NCI-H526 (cell line): ENCODE data around the gene CFD.
A peak's percentile ranks its signal among the peaks of the same experiment; 100 is the strongest.

Experiments
- DNase-seq, 2 experiments: peaks; one replicate each; lab custom pipeline; 2025; lab: John Stamatoyannopoulos, UW

Gene CFD

DNA sequence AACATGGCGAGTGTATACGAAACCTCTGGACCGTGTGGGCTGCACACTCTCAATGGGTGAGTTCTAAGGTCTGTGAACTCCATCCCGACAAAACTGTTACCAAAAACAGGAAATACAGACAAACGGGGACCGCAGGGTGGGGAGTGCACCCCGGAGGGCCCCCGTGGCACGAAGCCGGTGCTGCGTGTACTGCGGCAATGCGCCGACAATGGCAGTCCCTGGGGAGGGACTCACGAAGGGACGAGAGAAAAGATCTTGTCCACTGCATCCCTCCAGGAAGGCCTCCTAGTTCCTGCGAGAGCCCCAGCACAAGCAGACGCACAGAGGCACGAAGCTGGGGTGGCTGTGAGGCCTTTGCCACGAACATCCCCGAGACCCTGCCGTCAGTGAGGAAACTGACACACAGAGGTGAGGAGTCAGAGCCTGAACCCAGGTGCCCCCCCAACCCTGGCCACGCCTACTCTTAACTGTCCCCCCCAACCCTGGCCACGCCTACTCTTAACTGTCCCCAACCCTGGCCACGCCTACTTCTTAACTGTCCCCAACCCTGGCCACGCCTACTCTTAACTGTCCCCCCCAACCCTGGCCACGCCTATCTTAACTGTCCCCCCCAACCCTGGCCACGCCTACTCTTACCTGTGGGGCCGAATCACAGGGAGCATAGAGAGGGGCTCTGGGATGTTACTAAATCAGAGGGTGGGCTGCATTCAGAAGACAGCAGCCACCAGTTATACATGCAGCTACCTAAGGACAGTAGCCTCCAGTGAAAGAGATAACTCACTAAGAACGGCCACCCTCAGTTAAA lies 29.3 kb downstream of the CFD start:
- DNase-seq, result no peak

- DNase-seq, result no peak
Observed at GRCh38 chr19:889662-890295, 30.3 kb downstream of the CFD start.

GRCh38 chr19:890831-891230 lies 31.4 kb downstream of the CFD start:
- no peak for DNase-seq

DNA sequence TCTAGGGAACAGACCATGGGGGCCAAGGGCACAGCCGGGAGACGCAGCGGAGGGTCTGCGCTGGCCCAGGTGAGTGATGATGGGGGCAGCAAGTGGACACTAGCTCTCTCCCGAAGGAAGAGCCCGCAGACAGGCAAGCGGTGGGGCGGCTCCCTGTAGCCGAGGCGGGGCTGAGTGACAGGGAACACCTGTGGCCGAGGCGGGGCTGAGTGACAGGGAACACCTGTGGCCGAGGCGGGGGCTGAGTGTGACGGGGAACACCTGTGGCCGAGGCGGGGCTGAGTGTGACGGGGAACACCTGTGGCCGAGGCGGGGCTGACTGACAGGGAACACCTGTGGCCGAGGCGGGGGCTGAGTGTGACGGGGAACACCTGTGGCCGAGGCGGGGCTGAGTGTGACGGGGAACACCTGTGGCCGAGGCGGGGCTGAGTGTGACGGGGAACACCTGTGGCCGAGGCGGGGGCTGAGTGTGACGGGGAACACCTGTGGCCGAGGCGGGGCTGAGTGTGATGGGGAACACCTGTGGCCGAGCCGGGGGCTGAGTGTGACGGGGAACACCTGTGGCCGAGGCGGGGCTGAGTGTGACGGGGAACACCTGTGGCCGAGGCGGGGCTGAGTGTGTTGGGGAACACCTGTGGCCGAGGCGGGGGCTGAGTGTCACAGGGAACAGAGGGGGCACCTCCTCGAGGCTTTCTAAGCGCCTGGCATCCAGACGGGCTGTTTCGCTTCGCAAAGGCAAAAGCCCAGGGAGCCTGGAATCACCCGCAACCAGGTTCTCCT lies 32.1 kb downstream of the CFD start:
- DNase-seq, result peak in 1 of 2 experiments; percentile 19

DNA sequence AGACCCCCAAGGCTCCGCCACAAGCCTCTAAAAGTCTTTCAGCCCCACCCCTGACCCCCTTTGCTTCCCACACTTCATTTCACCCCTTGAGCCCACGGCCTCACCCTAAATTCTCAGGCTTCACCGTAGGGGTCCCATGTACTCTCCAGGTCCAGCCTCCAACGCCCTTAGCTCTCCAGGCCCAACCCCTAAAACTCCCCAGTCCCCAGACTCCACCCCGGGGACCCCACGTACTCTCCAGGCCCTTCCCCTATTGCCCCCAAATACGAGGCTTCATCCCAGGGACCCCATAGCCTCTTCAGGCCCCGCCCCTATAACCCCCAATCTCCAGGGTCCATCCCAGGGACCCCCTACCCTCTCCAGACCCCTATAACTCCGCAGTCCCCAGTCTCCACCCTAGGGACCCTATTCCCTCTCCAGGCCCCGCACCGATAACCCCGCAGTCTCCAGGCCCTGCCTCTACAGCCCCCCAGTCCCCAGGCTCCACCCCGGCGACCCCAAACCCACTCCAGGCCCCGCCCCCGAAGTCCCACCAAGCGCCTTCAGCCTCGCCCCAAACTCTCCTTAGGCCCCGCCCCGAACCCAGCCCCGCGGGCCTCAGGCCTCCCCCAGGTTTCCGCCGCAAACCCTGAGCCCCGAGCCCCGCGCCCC lies 32.9 kb downstream of the CFD start:
- no peak for DNase-seq

- peak; percentile 77 to 91 for DNase-seq
Observed at GRCh38 chr19:892894-893689, 33.6 kb downstream of the CFD start, which contains the start of the genes MED16 and RNU6-9. TSS of gene MED16 (minus strand) at chr19:893187. CDS start at chr19:891131, 2,056 bp downstream. TSS of gene RNU6-9 (plus strand) at chr19:893484.

DNA sequence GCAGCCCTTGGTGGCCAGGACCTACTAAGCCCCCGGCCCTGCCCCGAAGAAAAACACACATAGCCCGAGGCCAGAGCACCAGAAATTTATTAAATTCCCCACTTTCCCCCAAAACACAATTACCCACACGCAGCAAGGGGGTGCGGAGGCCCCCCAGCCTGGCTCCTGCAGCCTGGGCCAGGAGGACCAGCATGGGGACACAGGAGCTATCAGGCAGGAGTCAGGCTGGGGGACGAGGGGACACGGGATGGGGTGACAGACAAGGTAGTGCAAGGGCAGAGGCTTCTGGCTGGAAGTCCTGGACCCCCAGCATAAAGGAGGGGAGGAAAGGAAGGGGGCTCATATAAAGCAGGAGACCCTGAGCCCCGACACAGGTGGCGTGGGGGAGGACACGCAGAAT lies 37.0 kb downstream of the CFD start:
- no peak for DNase-seq

- no peak for DNase-seq
Observed at GRCh38 chr19:896999-897398, 37.5 kb downstream of the CFD start.

DNA sequence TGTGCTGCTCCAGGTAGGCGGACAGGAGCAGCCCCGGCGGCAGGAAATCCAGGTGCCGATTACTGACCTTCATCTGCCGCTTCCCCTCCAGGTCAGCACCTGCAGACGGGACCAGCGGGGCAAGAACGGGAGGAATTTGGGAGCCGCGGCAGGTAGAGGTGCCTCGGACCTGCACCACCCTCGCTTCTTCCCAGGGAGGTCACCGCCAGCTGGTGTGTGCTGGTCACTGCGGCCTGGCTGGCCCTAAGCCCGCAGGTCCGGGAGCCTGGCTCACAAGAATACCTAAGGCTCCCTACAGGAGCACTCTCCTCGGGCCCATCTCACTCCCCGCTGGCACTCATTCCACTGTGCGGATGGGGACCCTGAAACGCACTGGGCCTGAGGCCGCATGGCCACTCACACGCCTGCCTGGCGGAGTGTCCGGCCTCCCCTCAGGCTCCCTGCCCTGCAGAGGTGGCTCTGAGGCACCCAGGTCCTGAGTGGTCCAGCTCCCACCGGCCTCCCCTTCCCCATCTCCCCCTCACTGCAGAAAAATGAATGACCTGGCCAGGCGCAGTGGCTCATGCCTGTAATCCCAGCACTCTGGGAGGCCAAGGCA lies 38.1 kb downstream of the CFD start:
- no peak for DNase-seq

DNA sequence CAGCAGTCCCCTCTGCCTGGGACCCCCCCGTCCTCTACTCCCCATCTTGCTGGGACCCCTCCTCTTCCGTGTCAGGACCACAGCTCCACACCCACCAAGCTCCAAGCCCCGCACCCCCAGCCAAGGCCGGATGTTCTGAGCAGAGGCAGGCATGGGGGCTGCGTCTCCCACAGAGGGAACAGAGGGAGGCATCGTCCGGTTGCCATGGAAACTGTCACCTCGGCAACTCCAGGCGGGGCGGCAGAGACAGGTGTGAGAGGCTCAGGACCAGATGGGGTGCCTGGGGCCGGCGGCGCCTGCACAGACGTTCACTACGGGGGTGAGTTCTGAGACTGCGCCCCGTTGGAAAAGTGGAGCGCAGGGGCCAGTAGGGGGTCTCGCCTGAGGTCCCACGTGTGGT lies 39.2 kb downstream of the CFD start:
- peak in 1 of 2 experiments; percentile 44 for DNase-seq

- no peak for DNase-seq
Observed at GRCh38 chr19:899336-900042, 40.0 kb downstream of the CFD start.

GRCh38 chr19:900043-900301 lies 40.5 kb downstream of the CFD start:
- no peak for DNase-seq

DNA sequence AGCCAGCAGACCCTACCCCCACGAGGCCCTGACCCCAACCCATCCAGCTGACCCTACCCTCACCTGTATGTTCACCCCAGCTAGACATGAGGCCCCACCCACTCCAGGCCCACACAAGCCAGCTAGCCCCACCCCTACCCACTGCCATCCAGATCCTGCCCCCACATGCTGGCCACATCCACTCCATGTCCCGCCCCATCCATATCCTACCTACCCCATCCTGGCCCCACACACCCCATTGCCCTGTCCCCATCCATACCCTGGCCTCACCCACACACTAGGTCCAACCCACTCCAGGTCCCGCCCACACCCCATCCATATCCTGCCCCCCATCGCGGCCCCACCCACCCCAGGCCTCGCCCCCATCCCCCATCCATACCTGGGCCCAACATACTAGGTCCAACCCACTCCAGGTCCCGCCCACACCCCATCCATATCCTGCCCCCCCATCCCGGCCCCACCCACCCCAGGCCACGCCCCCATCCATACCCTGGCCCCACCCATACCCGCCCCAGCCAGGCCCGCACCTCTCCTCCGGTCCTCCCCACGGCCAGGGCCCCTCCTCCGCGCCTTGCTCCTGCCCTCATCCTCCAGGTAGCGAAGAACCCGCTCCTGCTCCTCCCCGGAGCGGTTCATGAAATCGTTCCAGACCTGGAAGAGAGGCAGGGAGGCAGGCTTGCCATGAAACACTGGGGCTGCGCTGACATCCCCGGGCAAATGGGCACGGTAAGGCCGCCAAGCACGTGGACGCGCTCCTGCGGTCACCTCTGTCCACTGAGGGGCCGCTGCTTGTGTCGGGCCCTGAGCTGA lies 41.0 kb downstream of the CFD start:
- peak in 1 of 2 experiments; percentile 40 for DNase-seq

DNA sequence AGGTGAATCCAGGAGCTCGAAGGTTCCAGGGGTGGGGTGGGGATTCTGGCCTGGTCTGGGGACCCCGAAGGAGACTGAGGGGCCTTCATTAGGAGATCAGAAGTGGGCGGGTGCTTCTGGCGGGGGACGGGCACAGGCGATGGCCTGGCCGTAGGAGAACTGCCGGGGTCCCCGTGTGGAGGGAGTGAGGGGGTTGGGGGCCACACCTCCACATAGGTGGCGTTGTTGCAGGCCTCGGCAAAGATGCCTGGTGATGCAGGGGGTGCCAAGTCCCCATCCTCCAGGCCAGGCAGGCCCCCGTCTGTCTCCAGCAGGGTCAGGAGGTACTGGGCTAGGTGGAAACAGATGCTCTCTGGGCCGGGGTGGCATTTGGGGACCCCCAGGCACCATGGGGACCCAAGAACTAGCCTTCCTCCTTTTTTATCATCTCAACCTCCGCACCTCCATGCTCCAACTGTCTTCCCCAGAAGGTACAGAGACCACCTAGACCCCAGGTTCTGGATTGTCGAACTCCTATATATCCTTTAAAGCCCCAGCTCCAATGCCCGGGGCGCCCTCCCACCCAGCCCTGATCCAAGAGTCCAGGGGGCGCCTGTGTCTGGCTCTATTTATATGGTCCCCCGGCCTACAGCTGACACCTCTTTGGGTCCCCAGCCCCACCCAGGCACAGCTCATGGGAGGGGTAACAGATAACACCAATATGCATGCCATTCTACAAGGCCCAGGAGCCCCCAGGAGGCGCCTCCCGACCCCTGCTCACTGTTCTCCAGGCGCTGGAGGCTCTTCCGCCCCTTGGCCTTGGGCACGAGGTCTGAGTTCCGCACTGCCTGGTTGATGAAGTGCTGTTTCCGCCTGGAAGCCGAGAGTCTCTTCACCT lies 42.0 kb downstream of the CFD start:
- DNase-seq, result no peak

- DNase-seq, result no peak
Observed at GRCh38 chr19:902093-902370, 42.6 kb downstream of the CFD start.

- DNase-seq, result no peak
Observed at GRCh38 chr19:902446-903226, 43.2 kb downstream of the CFD start.

DNA sequence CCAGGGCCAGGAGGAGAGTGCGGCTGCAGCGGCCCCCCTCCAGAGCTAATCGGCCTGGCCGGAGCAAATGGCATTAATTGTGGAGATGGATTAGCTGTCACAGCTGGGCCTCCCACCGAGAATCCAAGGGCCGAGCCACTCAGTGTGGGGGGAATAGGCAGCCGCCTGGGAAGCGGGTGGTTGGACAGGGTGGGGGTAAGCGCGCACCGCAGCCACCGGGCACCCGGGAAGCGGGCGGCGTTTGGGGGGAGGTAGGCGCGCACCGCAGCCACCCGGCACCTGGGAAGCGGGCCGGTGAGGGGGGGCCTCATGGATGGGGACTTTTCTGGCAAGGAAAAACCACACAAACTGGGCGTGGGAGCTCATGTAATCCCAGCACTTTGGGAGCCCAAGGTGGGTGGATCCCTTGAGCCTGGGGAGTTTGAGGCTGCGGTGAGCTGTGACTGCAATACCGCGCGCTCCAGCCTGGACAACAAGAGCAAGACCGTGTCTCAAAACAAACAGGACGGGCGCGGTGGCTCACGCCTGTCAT lies 43.9 kb downstream of the CFD start:
- DNase-seq, result no peak

DNA sequence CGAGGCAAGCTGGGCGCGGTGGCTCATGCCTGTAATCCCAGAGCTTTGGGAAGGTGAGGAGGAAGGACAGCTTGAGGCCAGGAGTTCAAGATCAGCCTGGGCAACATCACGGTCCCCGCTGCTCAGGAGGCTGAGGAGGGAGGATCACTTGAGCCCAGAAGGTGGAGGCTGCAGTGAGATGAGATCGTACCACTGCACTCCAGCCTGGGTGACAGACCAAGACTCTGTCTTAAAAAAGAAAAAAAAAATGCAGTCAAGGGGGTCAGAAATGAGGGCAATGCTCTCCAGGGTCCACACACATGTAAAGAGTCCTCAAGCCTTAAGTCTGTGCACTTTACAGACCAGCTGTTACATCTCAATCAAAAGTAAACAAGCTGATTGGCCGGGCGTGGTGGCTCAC lies 45.1 kb downstream of the CFD start:
- no peak for DNase-seq
